IMR-90 (cell line): ENCODE data around the gene C16orf89. TPM values are rescaled to one million over a fixed set of nuclear protein-coding genes. Genes with fewer than 3 reads are reported as not detected.

ENCODE experiments used
- ATAC-seq: fragments of 200-7000 bp; cut with Tn5 transposase; 2 replicates; pipeline ENCODE4 v1.9.1; 2020; ENCODE audit warnings: low read depth, mild to moderate bottlenecking, moderate library complexity
- BruUV-seq: library from RNA; stranded (reverse); fragments of 400-500 nt; replicated peaks from 2 replicates; lab custom pipeline; 2021; lab: Mats Ljungman, UMichigan
- CTCF ChIA-PET: fragments of 300-600 bp; formaldehyde crosslinking; extraction: SDS; loops from one replicate; lab custom pipeline; 2021; ENCODE audit warnings: antibody characterized with exemption; lab: Yijun Ruan, JAX
- POLR2A ChIA-PET: fragments of 300-600 bp; sonication (Branson Sonifier 250); formaldehyde crosslinking; loops from one replicate; lab custom pipeline; 2022; ENCODE audit warnings: antibody characterized with exemption; ENCODE audit not compliant: unreplicated experiment; lab: Charles Lee
- DNase-seq: peaks from one replicate; pipeline ENCODE4 v3.0.0; 2013
- H2AFZ ChIP-seq: replicated peaks from 2 replicates; pipeline ENCODE3; 2013; ENCODE audit warnings: low read length, mild to moderate bottlenecking; ENCODE audit not compliant: poor library complexity
- H2AK5ac ChIP-seq: 2 replicates; pipeline ENCODE4 v1.6.1; 2013; ENCODE audit warnings: low read depth, low read length, inconsistent platforms
- H2AK9ac ChIP-seq: replicated peaks from 2 replicates; pipeline ENCODE3; 2013; ENCODE audit warnings: mild to moderate bottlenecking, low read depth, low read length, moderate library complexity; ENCODE audit not compliant: poor library complexity
- H2BK120ac ChIP-seq: 2 replicates; pipeline ENCODE4 v1.6.1; 2013; ENCODE audit warnings: low read depth, low read length, inconsistent platforms
- H2BK15ac ChIP-seq: 3 replicates; pipeline ENCODE4 v1.6.1; 2013; ENCODE audit warnings: low read depth, low read length, inconsistent platforms
- H2BK20ac ChIP-seq: 2 replicates; pipeline ENCODE4 v1.6.1; 2013; ENCODE audit warnings: low read depth, mild to moderate bottlenecking, inconsistent platforms, low read length, moderate library complexity
- H2BK5ac ChIP-seq: 2 replicates; pipeline ENCODE4 v1.6.1; 2013; ENCODE audit warnings: mild to moderate bottlenecking, low read depth, low read length, inconsistent platforms; ENCODE audit not compliant: poor library complexity, severe bottlenecking
- H3K14ac ChIP-seq: replicated peaks from 2 replicates; pipeline ENCODE4 v1.6.1; 2013; ENCODE audit warnings: low read depth, low read length, inconsistent platforms
- H3K18ac ChIP-seq: 2 replicates; pipeline ENCODE4 v1.6.1; 2013; ENCODE audit warnings: low read depth, low read length, control low read depth
- H3K23ac ChIP-seq: 2 replicates; pipeline ENCODE4 v1.6.1; 2013; ENCODE audit warnings: low read depth, low read length, inconsistent platforms
- H3K27ac ChIP-seq: 2 replicates; pipeline ENCODE4 v1.5.1; 2013; ENCODE audit warnings: mild to moderate bottlenecking, control low read depth, low read length; ENCODE audit not compliant: insufficient read depth
- H3K27me3 ChIP-seq: 2 replicates; pipeline ENCODE4 v1.6.1; 2013; ENCODE audit warnings: low read length; ENCODE audit not compliant: control insufficient read depth, insufficient read depth
- H3K36me3 ChIP-seq: 2 replicates; pipeline ENCODE4 v1.6.1; 2013; ENCODE audit warnings: low read length, mixed read lengths; ENCODE audit not compliant: control insufficient read depth, insufficient read depth
- H3K4ac ChIP-seq: 2 replicates; pipeline ENCODE4 v1.6.1; 2013; ENCODE audit warnings: low read depth, low read length, inconsistent platforms
- H3K4me1 ChIP-seq: 2 replicates; pipeline ENCODE4 v1.6.1; 2013; ENCODE audit warnings: low read length, mixed read lengths; ENCODE audit not compliant: control insufficient read depth, insufficient read depth
- H3K4me2 ChIP-seq: 2 replicates; pipeline ENCODE4 v1.6.1; 2013; ENCODE audit warnings: low read depth, mild to moderate bottlenecking, control low read depth, low read length, moderate library complexity
- H3K4me3 ChIP-seq: 2 replicates; pipeline ENCODE4 v1.5.1; 2013; ENCODE audit warnings: low read depth, mild to moderate bottlenecking, control low read depth, low read length, moderate library complexity; ENCODE audit not compliant: insufficient read depth
- H3K56ac ChIP-seq: 2 replicates; pipeline ENCODE4 v1.6.1; 2013; ENCODE audit warnings: low read length, inconsistent platforms; ENCODE audit not compliant: insufficient read depth; ENCODE audit errors: extremely low read depth
- H3K79me1 ChIP-seq, 2 experiments: 2 replicates each; pipeline ENCODE4 v1.6.1; 2013; ENCODE audit warnings: low read length in 2 of 2, inconsistent platforms in 1 of 2, low read depth in 1 of 2
- H3K9ac ChIP-seq: 2 replicates; pipeline ENCODE4 v1.6.1; 2013; ENCODE audit warnings: low read depth, low read length, control low read depth
- H3K9me1 ChIP-seq: 2 replicates; pipeline ENCODE4 v1.6.1; 2013; ENCODE audit warnings: low read length, inconsistent platforms; ENCODE audit not compliant: insufficient read depth
- H3K9me3 ChIP-seq: 2 replicates; pipeline ENCODE4 v1.6.1; 2013; ENCODE audit warnings: low read length; ENCODE audit not compliant: control insufficient read depth, insufficient read depth
- H4K20me1 ChIP-seq: 2 replicates; pipeline ENCODE4 v1.6.1; 2013; ENCODE audit warnings: low read length, inconsistent platforms; ENCODE audit not compliant: insufficient read depth
- H4K5ac ChIP-seq: 2 replicates; pipeline ENCODE4 v1.6.1; 2013; ENCODE audit warnings: mild to moderate bottlenecking, low read depth, low read length, control low read depth
- H4K8ac ChIP-seq, 2 experiments: 2 replicates each; pipeline ENCODE4 v1.6.1; 2013; ENCODE audit warnings: low read depth in 2 of 2, low read length in 2 of 2, control low read depth in 1 of 2, inconsistent platforms in 1 of 2
- H4K91ac ChIP-seq: 2 replicates; pipeline ENCODE4 v1.6.1; 2013; ENCODE audit warnings: low read depth, low read length, inconsistent platforms; ENCODE audit not compliant: insufficient read depth
- CEBPB ChIP-seq: IDR thresholded peaks from 2 replicates; pipeline ENCODE4 v1.6.1; 2012; ENCODE audit warnings: low read depth, low read length, improper control_type of control experiment
- CHD1 ChIP-seq: IDR thresholded peaks from 2 replicates; pipeline ENCODE4 v1.6.1; 2012; ENCODE audit warnings: low read depth, low read length, improper control_type of control experiment
- CTCF ChIP-seq: conservative IDR thresholded peaks from 2 replicates; pipeline ENCODE4 v1.5.1; 2012; ENCODE audit warnings: mild to moderate bottlenecking, low read depth, low read length, improper control_type of control experiment
- FOS ChIP-seq: fragments of 150-350 bp; IDR thresholded peaks from 2 replicates; pipeline ENCODE4 v1.6.1; 2016; ENCODE audit warnings: low read depth, low read length
- MAFK ChIP-seq: IDR thresholded peaks from 2 replicates; pipeline ENCODE4 v1.6.1; 2012; ENCODE audit warnings: low read depth, low read length, improper control_type of control experiment
- MAZ ChIP-seq: IDR thresholded peaks from 2 replicates; pipeline ENCODE4 v1.6.1; 2012; ENCODE audit warnings: low read depth, mild to moderate bottlenecking, low read length, improper control_type of control experiment, moderate library complexity, borderline replicate concordance
- NFE2L2 ChIP-seq: fragments of 150-350 bp; IDR thresholded peaks from 2 replicates; pipeline ENCODE4 v1.6.1; 2016; ENCODE audit warnings: low read depth, mild to moderate bottlenecking, low read length
- POLR2A ChIP-seq: IDR thresholded peaks from 2 replicates; pipeline ENCODE4 v1.6.1; 2012; ENCODE audit warnings: mild to moderate bottlenecking, low read depth, low read length
- RCOR1 ChIP-seq: IDR thresholded peaks from 2 replicates; pipeline ENCODE4 v1.6.1; 2012; ENCODE audit warnings: mild to moderate bottlenecking, low read length, improper control_type of control experiment; ENCODE audit not compliant: insufficient replicate concordance
- SMC3 ChIP-seq: fragments of 150-350 bp; IDR thresholded peaks from 2 replicates; pipeline ENCODE4 v1.6.1; 2016; ENCODE audit warnings: low read depth, mild to moderate bottlenecking, antibody characterized with exemption, low read length, moderate library complexity
- WGBS, 2 experiments: methylation state at CpG; one replicate each; pipeline versions ENCODE4 v1.1.5 to v1.1.7; 2013; ENCODE audit warnings: missing lambda C conversion rate in 2 of 2; ENCODE audit not compliant: insufficient read length in 1 of 2; ENCODE audit errors: extremely low coverage in 2 of 2; 5-methylcytosine and 5-hydroxymethylcytosine counted together
- dilution Hi-C: fragments of 300-500 bp; cut with HindIII; formaldehyde crosslinking; loops from one replicate; pipeline ENCODE4 v1.14.3; 2018; ENCODE audit warnings: low sequenced_read_pairs; ENCODE audit not compliant: unreplicated experiment
- in situ Hi-C: fragments of 300-500 bp; cut with MboI; formaldehyde crosslinking; loops from 3 replicates; pipeline ENCODE4 v1.14.3; 2019; ENCODE audit warnings: low sequenced_read_pairs, inconsistent platforms, mixed read lengths
- intact Hi-C: fragments of 100-400 bp; cut with micrococcal nuclease; formaldehyde crosslinking; loops from 2 replicates; pipeline ENCODE4 v1.10.0; 2022
- polyA plus RNA-seq, 3 experiments: library from polyadenylated mRNA; depleted of rRNA; stranded (reverse); fragments of >200 nt; gene quantifications; 2 replicates each; pipeline ENCODE4 v1.2.3, GENCODE V29; 2012; ENCODE audit warnings: low replicate concordance in 1 of 3
- total RNA-seq: library from RNA; depleted of rRNA; stranded (reverse); fragments of >200 nt; gene quantifications from 2 replicates; pipeline ENCODE4 v1.2.3, GENCODE V29; 2012

C16orf89 gene
- total and polyA plus RNA-seq, 2 of the 4 experiments (the other 2 are of a cell fraction): 0.17 to 0.18 TPM

- CTCF ChIA-PET: no interaction called here
- intact Hi-C loops: no loop called here
These were observed 10.6 kb downstream of the C16orf89 start for GRCh38 chr16:5054876-5055865.

More at GRCh38 chr16:5054876-5055865, 10.6 kb downstream of the C16orf89 start:
- H3K23ac ChIP-seq: no peak overlapping the region
- H3K27me3 ChIP-seq: no peaks in the 10 kb centered on the region; the same call in none of the 2 replicates
- no peak overlapping the region for H3K9ac ChIP-seq
- no peak overlapping the region for H3K14ac ChIP-seq
- no peak overlapping the region for H2BK120ac ChIP-seq
- in situ Hi-C loops (no loop called here), dilution Hi-C loops (no loop called here)
- no peak overlapping the region for H3K4me2 ChIP-seq
- BruUV-seq: no TSS peak
- no peaks in the 10 kb centered on the region for H3K9me1 ChIP-seq
- no peak for ATAC-seq
- POLR2A ChIA-PET: no interaction called here
- no peak overlapping the region for H3K4me3 ChIP-seq
- H3K9me3 ChIP-seq: no peaks in the 10 kb centered on the region
- no peak overlapping the region for H4K5ac ChIP-seq
- no peak overlapping the region for H2BK20ac ChIP-seq
- 83% methylated on average over 2 of the region's 16 CpGs; no CpG with 5 or more reads in 1 of the 2 experiments for WGBS, 2 experiments
- H3K18ac ChIP-seq: no peak overlapping the region
- H3K79me1 ChIP-seq: no peaks in the 10 kb centered on the region
- no peaks in the 10 kb centered on the region for H3K4me1 ChIP-seq
- DNase-seq: no peak
- no peak overlapping the region for H3K27ac ChIP-seq
- H4K91ac ChIP-seq: no peak overlapping the region
- H4K20me1 ChIP-seq: no peaks in the 10 kb centered on the region
- no peaks in the 10 kb centered on the region for H3K36me3 ChIP-seq
- no peak overlapping the region for H3K56ac ChIP-seq
- no peak overlapping the region for H2AFZ ChIP-seq
- H4K8ac ChIP-seq: no peak overlapping the region
- no peak overlapping the region for H2BK5ac ChIP-seq
- H3K4ac ChIP-seq: no peak overlapping the region
- TF ChIP-seq MAFK (no peak), MAZ (no peak), CEBPB (no peak), CTCF (no peak), FOS (no peak), SMC3 (no peak), NFE2L2 (no peak), RCOR1 (no peak), CHD1 (no peak), POLR2A (no peak)
- H2AK5ac ChIP-seq: no peak overlapping the region
- H2BK15ac ChIP-seq: no peak overlapping the region
- no peak overlapping the region for H2AK9ac ChIP-seq
